ENCODE data around the gene SNTG2. TPM values are rescaled to one million over a fixed set of nuclear protein-coding genes. Genes with fewer than 3 reads are reported as not detected.
"Not testable (repeated sequence)": the region's sequence is repeated elsewhere in the genome, so short reads cannot be mapped to it uniquely, and the experiment has no call there.

SNTG2 gene
- total RNA-seq, 1 experiment from 2014 or later, result 2.1 TPM

- no peaks in the 10 kb centered on the region for H3K27me3 ChIP-seq (ENCODE audit: control insufficient read depth, insufficient read depth, low read length)
- no peak for DNase-seq
- no peak overlapping the region for H3K4me3 ChIP-seq (ENCODE audit: insufficient read depth, low read depth, low read length)
- peaks cover 4% of the 10 kb centered on the region for H3K36me3 ChIP-seq (replicated peaks; ENCODE audit: control insufficient read depth, insufficient read depth, low read length)
These were observed 259.7 kb downstream of the SNTG2 start for GRCh38 chr2:1210352-1210751.

GRCh38 chr2:1219901-1220573, 269.4 kb downstream of the SNTG2 start:
- H3K27me3 ChIP-seq (ENCODE audit: control insufficient read depth, insufficient read depth, low read length), result no peaks in the 10 kb centered on the region
- peak; percentile 21 for DNase-seq
- no peak overlapping the region for H3K4me3 ChIP-seq (ENCODE audit: insufficient read depth, low read depth, low read length)
- H3K36me3 ChIP-seq (replicated peaks; ENCODE audit: control insufficient read depth, insufficient read depth, low read length), result no peaks in the 10 kb centered on the region; the same call in 1 of the 2 replicates

GRCh38 chr2:1222056-1222455, 271.4 kb downstream of the SNTG2 start:
- DNase-seq, result no peak
- H3K27me3 ChIP-seq (ENCODE audit: control insufficient read depth, insufficient read depth, low read length), result no peaks in the 10 kb centered on the region
- no peak overlapping the region for H3K4me3 ChIP-seq (ENCODE audit: insufficient read depth, low read depth, low read length)
- H3K36me3 ChIP-seq (replicated peaks; ENCODE audit: control insufficient read depth, insufficient read depth, low read length), result no peaks in the 10 kb centered on the region; the same call in 1 of the 2 replicates

- DNase-seq, result no peak
- Histone ChIP-seq H3K36me3 (replicated peaks; ENCODE audit: control insufficient read depth, insufficient read depth, low read length) (no peaks in the 10 kb centered on the region; the same call in 1 of the 2 replicates), H3K27me3 (ENCODE audit: control insufficient read depth, insufficient read depth, low read length) (no peaks in the 10 kb centered on the region), H3K4me3 (ENCODE audit: insufficient read depth, low read depth, low read length) (no peak overlapping the region)
These were observed 273.1 kb downstream of the SNTG2 start for GRCh38 chr2:1223791-1224190.

- no peak for DNase-seq
- H3K27me3 ChIP-seq (ENCODE audit: control insufficient read depth, insufficient read depth, low read length), result no peaks in the 10 kb centered on the region
- no peak overlapping the region for H3K4me3 ChIP-seq (ENCODE audit: insufficient read depth, low read depth, low read length)
- H3K36me3 ChIP-seq (replicated peaks; ENCODE audit: control insufficient read depth, insufficient read depth, low read length), result no peaks in the 10 kb centered on the region; the same call in 1 of the 2 replicates
These were observed 274.3 kb downstream of the SNTG2 start for GRCh38 chr2:1224901-1225300.

- H3K4me3 ChIP-seq (ENCODE audit: insufficient read depth, low read depth, low read length), result no peak overlapping the region
- no peaks in the 10 kb centered on the region; the same call in 1 of the 2 replicates for H3K36me3 ChIP-seq (replicated peaks; ENCODE audit: control insufficient read depth, insufficient read depth, low read length)
- no peaks in the 10 kb centered on the region for H3K27me3 ChIP-seq (ENCODE audit: control insufficient read depth, insufficient read depth, low read length)
- peak; percentile 19 for DNase-seq
These were observed 276.1 kb downstream of the SNTG2 start for GRCh38 chr2:1226766-1227165.

GRCh38 chr2:1227274-1227900, 276.7 kb downstream of the SNTG2 start:
- Histone ChIP-seq H3K4me3 (ENCODE audit: insufficient read depth, low read depth, low read length) (no peak overlapping the region), H3K27me3 (ENCODE audit: control insufficient read depth, insufficient read depth, low read length) (no peaks in the 10 kb centered on the region)
- DNase-seq, result peak; percentile 23

GRCh38 chr2:1229596-1229995, 278.9 kb downstream of the SNTG2 start:
- H3K4me3 ChIP-seq (ENCODE audit: insufficient read depth, low read depth, low read length); DNase-seq; H3K36me3 ChIP-seq (replicated peaks; ENCODE audit: control insufficient read depth, insufficient read depth, low read length); H3K27me3 ChIP-seq (ENCODE audit: control insufficient read depth, insufficient read depth, low read length): not testable (repeated sequence)

More at GRCh38 chr2:1227274-1227900, 276.7 kb downstream of the SNTG2 start:
- H3K36me3 ChIP-seq (replicated peaks; ENCODE audit: control insufficient read depth, insufficient read depth, low read length), result no peaks in the 10 kb centered on the region; the same call in 1 of the 2 replicates

- H3K4me3 ChIP-seq (ENCODE audit: insufficient read depth, low read depth, low read length), result no peak overlapping the region
- DNase-seq, result no peak
- no peaks in the 10 kb centered on the region; the same call in 1 of the 2 replicates for H3K36me3 ChIP-seq (replicated peaks; ENCODE audit: control insufficient read depth, insufficient read depth, low read length)
- no peaks in the 10 kb centered on the region for H3K27me3 ChIP-seq (ENCODE audit: control insufficient read depth, insufficient read depth, low read length)
These were observed 279.7 kb downstream of the SNTG2 start for GRCh38 chr2:1230155-1230893.

GRCh38 chr2:1231466-1232063, 280.9 kb downstream of the SNTG2 start:
- Histone ChIP-seq H3K36me3 (replicated peaks; ENCODE audit: control insufficient read depth, insufficient read depth, low read length) (no peaks in the 10 kb centered on the region; the same call in 1 of the 2 replicates), H3K27me3 (ENCODE audit: control insufficient read depth, insufficient read depth, low read length) (no peaks in the 10 kb centered on the region), H3K4me3 (ENCODE audit: insufficient read depth, low read depth, low read length) (no peak overlapping the region)
- DNase-seq, result no peak

GRCh38 chr2:1233281-1233680, 282.6 kb downstream of the SNTG2 start:
- no peaks in the 10 kb centered on the region; the same call in 1 of the 2 replicates for H3K36me3 ChIP-seq (replicated peaks; ENCODE audit: control insufficient read depth, insufficient read depth, low read length)
- no peak for DNase-seq

GRCh38 chr2:1234731-1235308, 284.2 kb downstream of the SNTG2 start:
- no peaks in the 10 kb centered on the region; the same call in 1 of the 2 replicates for H3K36me3 ChIP-seq (replicated peaks; ENCODE audit: control insufficient read depth, insufficient read depth, low read length)
- H3K4me3 ChIP-seq (ENCODE audit: insufficient read depth, low read depth, low read length), result no peak overlapping the region
- no peaks in the 10 kb centered on the region for H3K27me3 ChIP-seq (ENCODE audit: control insufficient read depth, insufficient read depth, low read length)
- no peak for DNase-seq

More at GRCh38 chr2:1233281-1233680, 282.6 kb downstream of the SNTG2 start:
- Histone ChIP-seq H3K4me3 (ENCODE audit: insufficient read depth, low read depth, low read length) (no peak overlapping the region), H3K27me3 (ENCODE audit: control insufficient read depth, insufficient read depth, low read length) (no peaks in the 10 kb centered on the region)

GRCh38 chr2:1235806-1236205, 285.2 kb downstream of the SNTG2 start:
- Histone ChIP-seq H3K36me3 (replicated peaks; ENCODE audit: control insufficient read depth, insufficient read depth, low read length) (no peaks in the 10 kb centered on the region; the same call in 1 of the 2 replicates), H3K27me3 (ENCODE audit: control insufficient read depth, insufficient read depth, low read length) (no peaks in the 10 kb centered on the region), H3K4me3 (ENCODE audit: insufficient read depth, low read depth, low read length) (no peak overlapping the region)
- DNase-seq, result no peak

GRCh38 chr2:1236606-1237005, 286.0 kb downstream of the SNTG2 start:
- H3K4me3 ChIP-seq (ENCODE audit: insufficient read depth, low read depth, low read length), result no peak overlapping the region
- DNase-seq, result no peak
- no peaks in the 10 kb centered on the region; the same call in 1 of the 2 replicates for H3K36me3 ChIP-seq (replicated peaks; ENCODE audit: control insufficient read depth, insufficient read depth, low read length)
- H3K27me3 ChIP-seq (ENCODE audit: control insufficient read depth, insufficient read depth, low read length), result no peaks in the 10 kb centered on the region

Measured in H7 (cell line).